ENCODE measurements around the gene SAT1. TPM values are rescaled to one million over a fixed set of nuclear protein-coding genes. Genes with fewer than 3 reads are reported as not detected.

Gene SAT1
- total RNA-seq, 1 experiment from 2014 or later = 55.2 TPM

DNA sequence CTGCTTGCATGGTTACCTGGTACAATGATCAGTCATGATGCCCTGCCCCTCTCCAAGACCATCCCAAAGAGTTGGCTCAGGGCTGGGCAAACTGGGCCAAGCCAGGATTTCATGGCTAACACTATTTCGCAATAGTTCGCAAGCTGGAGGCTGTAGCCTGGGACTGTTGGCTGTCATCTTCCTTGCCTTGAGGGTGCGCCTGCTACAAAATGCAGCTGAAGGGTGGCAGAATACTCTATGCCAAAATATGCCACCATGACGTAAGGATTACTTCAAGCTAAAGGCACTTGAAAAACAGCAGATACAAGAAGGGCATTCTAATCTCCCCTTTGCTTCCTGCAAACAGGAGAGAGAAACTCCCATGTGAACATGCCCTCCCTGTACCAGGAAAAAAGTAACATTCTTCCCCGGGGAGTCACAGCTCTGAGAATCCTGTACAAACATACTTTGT, 21.0 kb downstream of the SAT1 start:
- H2BK5ac ChIP-seq (ENCODE audit: insufficient read length, low read length) = no peak overlapping the region
- H2BK20ac ChIP-seq (ENCODE audit: low read depth, low read length, poor library complexity, severe bottlenecking) = no peak overlapping the region
- no peak overlapping the region for H2AFZ ChIP-seq (ENCODE audit: low read length)
- H3K9me3 ChIP-seq (ENCODE audit: control insufficient read depth, low read depth, low read length) = no peaks in the 10 kb centered on the region
- no peak overlapping the region for H3K14ac ChIP-seq (ENCODE audit: insufficient read depth, low read length)
- H2BK12ac ChIP-seq (ENCODE audit: insufficient read length, low read depth, low read length) = no peak overlapping the region
- H4K20me1 ChIP-seq (ENCODE audit: control insufficient read depth, insufficient read depth, insufficient read length) = no peaks in the 10 kb centered on the region
- H3T11ph ChIP-seq (ENCODE audit: low read length) = no peak overlapping the region
- H3K27ac ChIP-seq (ENCODE audit: insufficient read length, low read depth, low read length) = no peak overlapping the region
- no peak overlapping the region for H3K9ac ChIP-seq (ENCODE audit: extremely low read depth, insufficient read length, low read length)
- no peaks in the 10 kb centered on the region for H3K23me2 ChIP-seq (ENCODE audit: insufficient read length, low read depth, low read length, poor library complexity, severe bottlenecking)
- no peak overlapping the region for H3K4ac ChIP-seq (ENCODE audit: low read depth, low read length)
- H4K5ac ChIP-seq (ENCODE audit: insufficient read length, low read depth, low read length) = no peak overlapping the region
- no peak overlapping the region for H3K4me3 Mint-ChIP-seq
- no peak overlapping the region for H2BK120ac ChIP-seq (ENCODE audit: low read depth, low read length, poor library complexity, severe bottlenecking)
- no peak overlapping the region for H3K4me2 ChIP-seq (ENCODE audit: insufficient read depth, insufficient read length, low read length)
- H3K36me3 Mint-ChIP-seq (ENCODE audit: insufficient read depth in 1 of 3, low read depth in 3 of 3) = no peaks in the 10 kb centered on the region
- no peak overlapping the region for H4K8ac ChIP-seq (replicated peaks; ENCODE audit: insufficient read length, low read depth, low read length)
- H3K79me2 ChIP-seq (ENCODE audit: insufficient read depth, low read length) = no peaks in the 10 kb centered on the region
- no CpG with 5 or more reads among the region's 5 CpGs for WGBS (ENCODE audit: extremely low coverage, insufficient read length, low lambda C conversion rate)
- H3K79me1 ChIP-seq (ENCODE audit: insufficient read depth, low read depth, low read length, poor library complexity, severe bottlenecking) = no peaks in the 10 kb centered on the region
- H3K18ac ChIP-seq (ENCODE audit: insufficient read length, low read depth, low read length) = no peak overlapping the region
- peak overlapping the region in 1 of 3 experiments; percentile 8; a peak in 1 of 7 replicates for H3K27ac Mint-ChIP-seq
- no peak overlapping the region for H2BK15ac ChIP-seq (ENCODE audit: low read depth, low read length)
- peaks cover 12 to 14% of the 10 kb centered on the region in 2 experiments for H3K4me1 Mint-ChIP-seq
- no peak for TF ChIP-seq CTCF (conservative IDR thresholded peaks at IDR 0.05)
- no peak overlapping the region for H2AK5ac ChIP-seq (ENCODE audit: insufficient read length, low read length)
- no peak overlapping the region for H3K56ac ChIP-seq (ENCODE audit: insufficient read length, low read depth, low read length)
- H3K23ac ChIP-seq (ENCODE audit: insufficient read length, low read depth, low read length) = no peak overlapping the region
- DNase-seq = no peak
- H3K9me3 Mint-ChIP-seq = no peaks in the 10 kb centered on the region
- no peaks in the 10 kb centered on the region for H3K4me1 ChIP-seq (ENCODE audit: insufficient read depth, low read length)
- no peak overlapping the region for H4K91ac ChIP-seq (ENCODE audit: insufficient read length, low read depth, low read length)
- H3K27me3 ChIP-seq (ENCODE audit: insufficient read depth, low read length) = no peaks in the 10 kb centered on the region
- H3K27me3 Mint-ChIP-seq (ENCODE audit: low read depth) = no peaks in the 10 kb centered on the region

Measured in H9 (cell line).